ENCODE results near the gene RNF115.

RNF115 gene

DNA sequence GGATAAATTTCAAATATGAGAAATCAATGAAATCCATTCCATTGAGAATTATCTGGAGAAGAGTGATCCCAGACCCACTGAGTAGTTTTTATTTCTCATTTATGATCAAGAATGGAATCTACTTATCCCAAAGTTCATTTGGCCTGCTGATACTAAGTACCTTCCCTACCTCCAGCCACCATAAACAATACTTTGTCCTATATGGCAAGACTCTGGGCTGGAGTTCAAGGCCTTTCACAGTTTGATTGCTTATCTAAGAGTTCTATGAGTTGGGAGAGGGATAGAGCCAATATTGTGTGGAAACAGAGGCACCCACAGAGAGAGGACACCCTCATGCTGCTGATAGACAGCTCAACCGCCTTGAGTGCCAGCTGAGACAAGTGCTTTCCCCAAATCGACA lies 121.8 kb downstream of the RNF115 start:
- TF ChIP-seq, protein P1, sequence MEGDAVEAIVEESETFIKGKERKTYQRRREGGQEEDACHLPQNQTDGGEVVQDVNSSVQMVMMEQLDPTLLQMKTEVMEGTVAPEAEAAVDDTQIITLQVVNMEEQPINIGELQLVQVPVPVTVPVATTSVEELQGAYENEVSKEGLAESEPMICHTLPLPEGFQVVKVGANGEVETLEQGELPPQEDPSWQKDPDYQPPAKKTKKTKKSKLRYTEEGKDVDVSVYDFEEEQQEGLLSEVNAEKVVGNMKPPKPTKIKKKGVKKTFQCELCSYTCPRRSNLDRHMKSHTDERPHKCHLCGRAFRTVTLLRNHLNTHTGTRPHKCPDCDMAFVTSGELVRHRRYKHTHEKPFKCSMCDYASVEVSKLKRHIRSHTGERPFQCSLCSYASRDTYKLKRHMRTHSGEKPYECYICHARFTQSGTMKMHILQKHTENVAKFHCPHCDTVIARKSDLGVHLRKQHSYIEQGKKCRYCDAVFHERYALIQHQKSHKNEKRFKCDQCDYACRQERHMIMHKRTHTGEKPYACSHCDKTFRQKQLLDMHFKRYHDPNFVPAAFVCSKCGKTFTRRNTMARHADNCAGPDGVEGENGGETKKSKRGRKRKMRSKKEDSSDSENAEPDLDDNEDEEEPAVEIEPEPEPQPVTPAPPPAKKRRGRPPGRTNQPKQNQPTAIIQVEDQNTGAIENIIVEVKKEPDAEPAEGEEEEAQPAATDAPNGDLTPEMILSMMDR (IDR thresholded peaks at IDR 0.05; ENCODE audit: extremely low read depth, missing control alignments), result no peak
- DNase-seq (ENCODE audit: low spot score), result no peak

DNA sequence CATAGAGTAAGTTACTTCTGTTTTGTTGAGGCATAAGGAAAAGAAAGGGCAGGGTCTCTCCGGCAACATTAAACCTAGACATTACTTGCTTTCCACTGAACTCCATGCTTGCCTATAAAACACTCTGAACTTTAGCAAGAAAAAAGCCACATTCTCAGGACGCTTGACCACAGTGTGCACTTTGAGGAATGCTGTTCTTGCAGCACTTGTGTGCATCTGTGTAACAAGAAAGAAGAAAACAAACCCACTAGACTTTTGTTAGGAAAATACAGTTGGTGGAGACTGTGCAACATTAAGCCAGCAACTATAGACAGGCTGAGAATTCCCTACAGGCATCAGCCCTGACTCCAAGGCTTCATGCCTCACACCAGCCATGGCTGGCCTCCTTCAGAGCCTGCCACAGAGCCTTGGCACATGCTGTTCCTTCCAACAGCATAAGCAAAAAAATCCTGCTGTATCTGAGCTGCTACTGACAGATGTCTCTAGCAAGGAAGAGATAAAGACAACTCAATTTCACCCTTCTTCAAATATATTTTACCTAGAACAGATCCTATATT lies 122.5 kb downstream of the RNF115 start:
- DNase-seq (ENCODE audit: low spot score), result no peak
- TF ChIP-seq, protein P1 (IDR thresholded peaks at IDR 0.05; ENCODE audit: extremely low read depth, missing control alignments), result no peak

GRCh38 chr1:145696630-145696960 lies 127.3 kb downstream of the RNF115 start:
- DNase-seq (ENCODE audit: low spot score), result no peak
- TF ChIP-seq, protein P1 (IDR thresholded peaks at IDR 0.05; ENCODE audit: extremely low read depth, missing control alignments), result no peak

- TF ChIP-seq, protein P1 (IDR thresholded peaks at IDR 0.05; ENCODE audit: extremely low read depth, missing control alignments), result no peak
- DNase-seq (ENCODE audit: low spot score), result no peak
Measured at GRCh38 chr1:145695821-145696629, 127.9 kb downstream of the RNF115 start.

DNA sequence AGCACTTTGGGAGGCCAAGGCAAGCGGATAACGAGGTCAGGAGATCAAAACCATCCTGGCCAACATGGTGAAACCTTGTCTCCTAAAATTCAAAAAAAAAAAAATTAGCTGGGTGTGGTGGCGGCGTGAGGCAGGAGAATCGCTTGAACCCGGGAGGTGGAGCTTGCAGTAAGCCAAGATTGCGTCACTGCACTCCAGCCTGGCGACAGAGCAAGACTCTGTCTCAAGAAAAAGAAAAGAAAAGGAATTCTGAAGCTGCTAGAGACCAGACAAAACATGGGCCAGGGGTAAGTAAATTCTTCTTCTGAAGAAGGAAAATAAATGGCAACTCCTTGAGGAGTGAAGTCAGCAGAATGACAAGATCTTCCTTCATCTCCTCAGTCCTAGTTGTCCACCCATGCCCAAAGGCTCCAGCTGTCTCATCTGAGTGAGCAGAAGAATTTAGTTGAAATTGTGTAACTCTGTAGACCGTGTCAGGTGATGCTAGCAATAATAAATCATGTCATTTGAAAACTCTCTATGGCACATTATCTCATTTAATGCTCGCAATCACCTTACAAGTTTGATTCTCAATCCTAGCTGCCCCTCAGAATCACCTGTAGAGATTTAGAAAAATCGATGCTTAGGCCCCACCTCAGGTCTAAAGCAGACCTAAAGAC lies 131.0 kb downstream of the RNF115 start:
- no peak for DNase-seq (ENCODE audit: low spot score)
- TF ChIP-seq, protein P1 (IDR thresholded peaks at IDR 0.05; ENCODE audit: extremely low read depth, missing control alignments), result no peak

DNA sequence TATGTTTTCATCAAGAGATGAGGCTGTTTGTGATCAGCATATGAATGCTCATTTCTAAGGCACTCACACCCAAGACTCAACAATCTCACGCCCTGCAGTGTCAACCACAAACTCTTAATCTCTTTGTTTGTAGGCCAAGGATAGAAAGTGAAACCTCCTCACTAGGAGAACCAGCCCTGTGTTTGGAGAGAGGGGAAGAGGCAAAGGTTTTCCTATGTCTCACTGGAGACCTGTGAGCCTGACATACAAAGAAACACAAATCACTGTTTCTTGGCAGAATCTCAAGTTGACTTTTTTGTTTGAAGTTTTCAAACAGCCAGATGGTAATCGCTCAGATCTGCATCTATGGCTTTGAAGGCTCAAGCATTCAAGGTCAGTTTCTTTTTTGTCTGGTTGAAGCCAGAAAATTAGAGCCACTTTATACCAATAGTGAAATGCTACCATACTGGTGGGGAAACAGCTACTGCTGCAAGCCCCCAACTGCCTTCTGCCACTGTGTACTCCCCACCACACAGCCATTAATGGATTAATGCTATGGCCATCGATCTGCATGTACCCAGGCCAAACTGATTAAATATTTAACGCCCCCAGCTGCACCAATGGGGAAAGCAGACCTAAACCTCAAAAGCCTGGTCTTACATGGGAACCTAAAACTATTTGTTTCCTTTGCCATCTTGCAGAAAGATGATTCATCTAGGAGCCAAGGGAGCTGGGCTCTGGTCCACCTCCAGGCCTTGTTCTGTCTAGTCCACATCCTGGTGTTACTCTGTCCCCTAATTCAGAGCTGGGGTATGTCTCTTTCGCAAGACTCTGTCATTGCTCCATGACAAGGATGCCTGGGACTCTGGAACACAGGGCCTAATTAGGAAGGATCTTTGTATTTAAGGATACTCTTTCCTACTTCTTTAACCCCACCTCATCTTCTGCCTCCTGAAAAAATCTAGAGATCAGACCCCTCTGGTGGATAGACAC lies 133.0 kb downstream of the RNF115 start:
- peak; percentile 59 for DNase-seq (ENCODE audit: low spot score)
- TF ChIP-seq, protein P1 (IDR thresholded peaks at IDR 0.05; ENCODE audit: extremely low read depth, missing control alignments), result no peak
